WERI-Rb-1 (cell line): ENCODE results near the gene ERG28.

ENCODE experiments used
- DNase-seq: peaks from one replicate; pipeline ENCODE4 v3.0.0-alpha.2; 2020
- H3K27ac ChIP-seq: fragments of 250-450 bp; sonication (Bioruptor Pico); 2 replicates; pipeline ENCODE4 v1.5.1; 2020; ENCODE audit warnings: mild to moderate bottlenecking, moderate library complexity
- H3K27me3 ChIP-seq: fragments of 250-450 bp; sonication (Bioruptor Pico); 2 replicates; pipeline ENCODE4 v1.5.1; 2021; ENCODE audit warnings: mild to moderate bottlenecking, low read depth, moderate library complexity; ENCODE audit not compliant: insufficient read depth, severe bottlenecking
- H3K36me3 ChIP-seq: fragments of 250-450 bp; sonication (Bioruptor Pico); 2 replicates; pipeline ENCODE4 v1.5.1; 2020; ENCODE audit warnings: mild to moderate bottlenecking, moderate library complexity
- H3K4me3 ChIP-seq: 2 replicates; pipeline ENCODE4 v1.5.1; 2011; ENCODE audit warnings: low read depth, mild to moderate bottlenecking, control low read depth, low read length
- H3K9me3 ChIP-seq: fragments of 250-450 bp; sonication (Bioruptor Pico); 2 replicates; pipeline ENCODE4 v1.5.1; 2021; ENCODE audit warnings: mild to moderate bottlenecking, moderate library complexity; ENCODE audit not compliant: severe bottlenecking
- CTCF ChIP-seq: IDR thresholded peaks from 2 replicates; pipeline ENCODE4 v1.5.1; 2011; ENCODE audit warnings: low read depth, mild to moderate bottlenecking, control low read depth, inconsistent platforms, low read length

The ERG28 gene

GRCh38 chr14:75619548-75619947 is 41.1 kb downstream of the ERG28 start:
- Histone ChIP-seq H3K27me3 (no peaks in the 10 kb centered on the region), H3K4me3 (no peak overlapping the region), H3K27ac (no peak overlapping the region), H3K9me3 (no peaks in the 10 kb centered on the region), H3K36me3 (no peaks in the 10 kb centered on the region)
- DNase-seq = peak; percentile 42
- no peak for TF ChIP-seq CTCF

- Histone ChIP-seq H3K27ac (no peak overlapping the region), H3K27me3 (no peaks in the 10 kb centered on the region), H3K9me3 (no peaks in the 10 kb centered on the region), H3K36me3 (no peaks in the 10 kb centered on the region), H3K4me3 (no peak overlapping the region)
- no peak for TF ChIP-seq CTCF
- DNase-seq = no peak
These were observed 45.5 kb downstream of the ERG28 start for GRCh38 chr14:75615200-75615599.

- no peak for DNase-seq
- Histone ChIP-seq H3K9me3 (no peaks in the 10 kb centered on the region), H3K36me3 (no peaks in the 10 kb centered on the region), H3K4me3 (no peak overlapping the region), H3K27ac (no peak overlapping the region), H3K27me3 (no peaks in the 10 kb centered on the region)
- TF ChIP-seq CTCF = no peak
These were observed 46.5 kb downstream of the ERG28 start for GRCh38 chr14:75614179-75614578.

- no peaks in the 10 kb centered on the region for H3K36me3 ChIP-seq
- TF ChIP-seq CTCF = no peak
- peak; percentile 61 for DNase-seq
- peak overlapping the region; percentile 32; the same call in 1 of the 2 replicates for H3K27ac ChIP-seq
- no peaks in the 10 kb centered on the region for H3K27me3 ChIP-seq
- peaks cover 6% of the 10 kb centered on the region for H3K9me3 ChIP-seq
- peak overlapping the region; percentile 9; the same call in 1 of the 2 replicates for H3K4me3 ChIP-seq
These were observed 48.5 kb downstream of the ERG28 start for GRCh38 chr14:75612157-75612556.

GRCh38 chr14:75610834-75611233 is 49.8 kb downstream of the ERG28 start:
- no peak for DNase-seq
- Histone ChIP-seq H3K36me3 (no peaks in the 10 kb centered on the region), H3K27me3 (no peaks in the 10 kb centered on the region), H3K27ac (no peak overlapping the region), H3K4me3 (no peak overlapping the region), H3K9me3 (peaks cover 6% of the 10 kb centered on the region)
- TF ChIP-seq CTCF = no peak
